ENCODE data around the gene RTCA.
"Not testable (repeated sequence)": the region's sequence is repeated elsewhere in the genome, so short reads cannot be mapped to it uniquely, and the experiment has no call there.

RTCA gene

GRCh38 chr1:100230765-100231164 is 35.3 kb upstream of the RTCA start:
- no peak for TF ChIP-seq CTCF (IDR thresholded peaks at IDR 0.05; ENCODE audit: borderline replicate concordance, insufficient read depth, low read depth, low read length)

GRCh38 chr1:100231721-100232120 is 34.3 kb upstream of the RTCA start:
- no peak overlapping the region for H3K4me3 ChIP-seq (ENCODE audit: low read depth, low read length)
- TF ChIP-seq CTCF (IDR thresholded peaks at IDR 0.05; ENCODE audit: borderline replicate concordance, insufficient read depth, low read depth, low read length): no peak

More at GRCh38 chr1:100230765-100231164, 35.3 kb upstream of the RTCA start:
- no peak overlapping the region for H3K4me3 ChIP-seq (ENCODE audit: low read depth, low read length)

DNA sequence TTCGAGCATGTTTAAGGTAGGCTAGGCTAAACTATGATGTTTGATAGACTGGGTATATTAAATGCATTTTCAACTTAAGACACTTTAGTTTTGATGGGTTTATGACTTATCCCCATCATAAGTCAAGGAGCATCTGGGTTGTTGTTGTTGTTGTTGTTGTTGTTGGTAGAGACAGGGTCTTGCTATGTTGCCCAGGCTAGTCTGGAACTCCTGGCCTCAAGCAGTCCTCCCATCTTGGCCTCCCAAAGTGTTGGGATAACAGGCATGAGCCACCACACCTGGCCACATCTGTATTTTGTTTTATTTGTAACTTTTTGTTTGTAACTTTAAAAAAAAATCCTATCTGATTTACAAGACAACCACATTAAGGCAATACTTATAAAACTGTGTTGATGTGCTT is 33.9 kb upstream of the RTCA start:
- no peak overlapping the region for H3K4me3 ChIP-seq (ENCODE audit: low read depth, low read length)
- TF ChIP-seq CTCF (IDR thresholded peaks at IDR 0.05; ENCODE audit: borderline replicate concordance, insufficient read depth, low read depth, low read length): no peak

GRCh38 chr1:100233566-100233965 is 32.5 kb upstream of the RTCA start:
- H3K4me3 ChIP-seq (ENCODE audit: low read depth, low read length): not testable (repeated sequence)

GRCh38 chr1:100234432-100234831 is 31.6 kb upstream of the RTCA start:
- TF ChIP-seq CTCF (IDR thresholded peaks at IDR 0.05; ENCODE audit: borderline replicate concordance, insufficient read depth, low read depth, low read length): no peak
- H3K4me3 ChIP-seq (ENCODE audit: low read depth, low read length): no peak overlapping the region

DNA sequence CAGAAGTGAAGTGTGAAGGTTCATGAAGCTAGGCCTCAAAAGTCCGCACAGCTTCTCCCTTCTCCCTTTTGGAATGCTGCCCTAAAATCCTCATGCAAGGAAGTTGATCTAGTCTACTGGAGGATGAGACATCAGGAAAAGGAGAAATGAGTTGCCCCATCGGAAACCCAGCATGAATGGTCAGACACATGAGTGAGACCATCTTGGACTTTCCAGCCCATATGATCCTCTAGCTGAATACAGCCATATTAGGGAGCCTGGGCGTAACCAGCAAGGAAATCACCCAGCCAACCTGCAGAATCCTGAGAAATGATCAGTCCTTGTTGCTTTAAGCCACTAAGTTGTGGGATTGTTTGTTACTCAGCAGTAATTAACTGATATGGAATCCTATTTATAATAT is 28.9 kb upstream of the RTCA start:
- H3K4me3 ChIP-seq (ENCODE audit: low read depth, low read length): no peak overlapping the region
- no peak for TF ChIP-seq CTCF (IDR thresholded peaks at IDR 0.05; ENCODE audit: borderline replicate concordance, insufficient read depth, low read depth, low read length)

- no peak for TF ChIP-seq CTCF (IDR thresholded peaks at IDR 0.05; ENCODE audit: borderline replicate concordance, insufficient read depth, low read depth, low read length)
Observed at GRCh38 chr1:100239961-100240360, 26.1 kb upstream of the RTCA start.

GRCh38 chr1:100240631-100241030 is 25.4 kb upstream of the RTCA start:
- no peak overlapping the region for H3K4me3 ChIP-seq (ENCODE audit: low read depth, low read length)
- no peak for TF ChIP-seq CTCF (IDR thresholded peaks at IDR 0.05; ENCODE audit: borderline replicate concordance, insufficient read depth, low read depth, low read length)

More at GRCh38 chr1:100239961-100240360, 26.1 kb upstream of the RTCA start:
- H3K4me3 ChIP-seq (ENCODE audit: low read depth, low read length): no peak overlapping the region
